Stimulated activated CD8-positive, alpha-beta memory T cell treated with anti-CD3 and anti-CD28 coated beads, Interleukin-12 subunit alpha, Interleukin-12 subunit beta, amount 100 ng/mL, for 24 hours (primary cell): ENCODE measurements around the gene PLGRKT.
"Not testable (repeated sequence)": the region's sequence is repeated elsewhere in the genome, so short reads cannot be mapped to it uniquely, and the experiment has no call there.

Experiments
- DNase-seq: peaks from one replicate; pipeline ENCODE4 v3.0.0-alpha.2; 2020; ENCODE audit errors: extremely low read depth

The PLGRKT gene

GRCh38 chr9:5437254-5438216, at the start of gene PLGRKT:
PLGRKT (minus strand) TSS chr9:5437925; CDS start chr9:5431977, 5,948 bp downstream.
- peak; percentile 81 for DNase-seq

DNA sequence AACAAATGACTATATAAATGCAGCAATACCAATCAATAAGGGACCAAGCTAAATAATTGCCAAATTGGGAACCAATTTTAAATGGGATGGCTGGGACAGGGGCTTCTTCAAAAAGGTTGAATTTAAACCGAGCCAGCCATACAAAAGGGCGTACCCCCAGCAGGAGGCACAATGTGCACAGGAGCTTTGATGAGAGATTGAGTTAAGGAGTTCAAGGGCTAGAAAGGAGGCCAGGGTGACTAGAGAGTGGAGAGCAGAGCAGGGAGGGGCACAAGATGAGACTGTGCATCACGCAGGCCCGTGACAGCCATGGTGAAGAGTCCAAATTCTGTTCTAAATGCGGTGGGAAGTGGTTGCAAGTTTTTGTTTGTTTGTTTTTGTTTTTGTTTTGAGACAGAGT, 49.3 kb upstream of the PLGRKT start:
- DNase-seq: no peak

DNA sequence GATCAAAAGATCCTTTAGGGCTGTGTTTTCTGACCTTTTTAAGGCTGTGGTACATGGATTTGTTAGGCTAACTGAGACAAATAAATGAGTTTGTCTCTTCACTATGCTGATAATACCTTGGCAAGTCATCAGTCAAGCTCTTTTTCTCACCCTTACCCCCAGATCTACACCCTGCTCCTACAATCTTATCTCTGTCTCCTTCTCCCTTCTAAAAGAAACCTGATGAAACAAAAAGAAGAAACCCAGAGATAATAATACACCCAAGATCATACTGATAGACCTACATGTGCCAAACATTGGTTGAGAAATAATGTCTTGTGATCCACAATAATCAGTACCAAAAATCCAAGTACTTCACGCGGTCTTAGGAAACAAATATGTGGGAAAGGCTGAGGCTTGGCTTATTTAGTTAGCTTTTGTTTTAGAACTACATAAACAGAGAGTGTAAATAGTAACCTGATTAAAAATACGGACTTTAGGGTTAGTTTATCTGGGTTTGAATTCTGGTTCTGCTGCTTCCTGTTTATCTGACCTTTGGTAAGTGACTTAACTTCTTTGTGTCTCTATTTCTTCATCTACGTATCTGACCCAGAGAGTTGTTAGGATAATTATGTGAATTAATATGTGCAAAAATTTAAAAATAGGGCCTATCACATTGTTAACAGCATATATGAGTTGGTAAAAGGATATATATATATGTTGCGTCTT, 47.8 kb upstream of the PLGRKT start:
- DNase-seq: no peak

DNA sequence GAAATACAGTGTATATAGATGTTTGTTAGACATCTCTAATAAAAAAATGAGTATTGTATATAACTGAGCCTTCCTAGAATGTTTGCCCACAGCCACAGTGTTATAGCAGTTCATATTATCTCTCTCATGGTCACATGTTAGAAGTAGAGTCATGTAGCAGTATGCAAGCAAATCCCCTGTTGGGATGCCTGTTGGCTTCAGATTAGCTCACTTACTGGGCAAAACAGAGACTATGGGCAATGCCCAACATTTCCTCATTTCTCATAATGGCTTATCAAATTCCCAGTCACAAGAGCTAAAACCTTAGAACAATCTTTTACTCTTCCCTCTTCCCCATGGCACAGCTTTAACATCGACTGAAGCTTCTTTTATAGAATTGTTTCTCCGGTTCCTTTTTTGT, 45.6 kb upstream of the PLGRKT start:
- no peak for DNase-seq

GRCh38 chr9:5482194-5482593, 44.5 kb upstream of the PLGRKT start:
- no peak for DNase-seq

DNA sequence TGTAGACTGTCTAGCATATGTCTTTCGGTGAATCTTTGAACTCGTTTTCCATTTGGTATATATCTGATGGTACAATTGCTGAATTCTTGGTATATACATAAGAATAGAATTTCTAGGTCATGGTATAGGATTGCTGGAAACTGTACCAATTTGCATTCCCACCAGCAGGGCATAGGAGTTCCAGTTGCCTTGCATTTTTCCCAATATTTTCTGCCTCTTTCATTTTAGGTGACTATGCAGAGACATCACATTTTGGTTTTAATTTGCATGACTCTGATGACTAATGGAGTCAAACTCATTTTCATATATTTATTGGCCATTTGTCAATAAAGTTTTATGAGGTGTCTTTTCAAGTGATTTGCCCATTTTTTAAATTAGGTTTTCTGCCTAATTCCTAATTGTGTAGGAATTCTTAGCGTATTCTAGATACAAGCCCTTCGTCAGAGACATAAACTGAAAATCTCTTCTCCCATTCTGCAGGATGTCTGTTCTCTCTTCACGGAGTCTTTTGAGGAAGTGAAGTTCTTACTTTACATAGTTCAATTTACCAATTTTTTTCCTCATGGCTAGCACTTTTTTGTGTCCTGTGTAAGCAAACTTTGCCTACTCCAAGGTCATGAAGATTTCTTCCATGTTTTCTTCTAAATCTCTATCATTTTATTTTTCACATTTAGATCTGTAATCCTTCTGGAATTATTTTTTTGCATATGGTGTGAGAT, 43.8 kb upstream of the PLGRKT start:
- DNase-seq: no peak

DNA sequence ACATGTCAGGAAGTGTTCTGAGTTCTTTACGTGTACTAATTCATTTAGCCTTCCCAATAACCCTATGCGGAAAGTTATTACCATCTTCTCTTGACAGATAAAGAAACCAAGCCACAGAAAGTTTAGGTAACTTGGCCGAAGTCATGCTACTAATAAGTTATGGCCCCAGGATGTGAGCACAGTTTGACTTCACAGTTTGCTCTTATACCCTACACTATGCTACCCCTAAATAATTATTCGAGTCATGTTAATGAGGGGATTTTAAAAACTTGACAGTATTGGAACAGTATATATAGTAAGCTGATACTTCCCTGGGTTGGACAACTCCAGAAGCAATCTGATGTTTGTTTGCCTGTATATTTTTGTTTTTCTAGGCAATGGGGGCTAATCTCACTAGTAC, 43.2 kb upstream of the PLGRKT start:
- no peak for DNase-seq

- DNase-seq: no peak
These were observed 42.4 kb upstream of the PLGRKT start for GRCh38 chr9:5479994-5480694.

- DNase-seq: no peak
These were observed 40.5 kb upstream of the PLGRKT start for GRCh38 chr9:5478206-5478605.

DNA sequence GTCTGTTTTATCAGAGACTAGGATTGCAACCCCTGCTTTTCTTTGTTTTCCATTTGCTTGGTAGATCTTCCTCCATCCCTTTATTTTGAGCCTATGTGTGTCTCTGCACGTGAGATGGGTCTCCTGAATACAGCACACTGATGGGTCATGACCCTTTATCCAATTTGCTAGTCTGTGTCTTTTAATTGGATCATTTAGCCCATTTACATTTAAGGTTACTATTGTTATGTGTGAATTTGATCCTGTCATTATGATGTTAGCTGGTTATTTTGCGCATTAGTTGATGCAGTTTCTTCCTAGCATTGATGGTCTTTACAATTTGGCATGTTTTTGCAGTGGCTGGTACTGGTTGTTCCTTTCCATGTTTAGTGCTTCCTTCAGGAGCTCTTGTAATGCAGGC, 37.9 kb upstream of the PLGRKT start:
- not testable (repeated sequence) for DNase-seq

DNA sequence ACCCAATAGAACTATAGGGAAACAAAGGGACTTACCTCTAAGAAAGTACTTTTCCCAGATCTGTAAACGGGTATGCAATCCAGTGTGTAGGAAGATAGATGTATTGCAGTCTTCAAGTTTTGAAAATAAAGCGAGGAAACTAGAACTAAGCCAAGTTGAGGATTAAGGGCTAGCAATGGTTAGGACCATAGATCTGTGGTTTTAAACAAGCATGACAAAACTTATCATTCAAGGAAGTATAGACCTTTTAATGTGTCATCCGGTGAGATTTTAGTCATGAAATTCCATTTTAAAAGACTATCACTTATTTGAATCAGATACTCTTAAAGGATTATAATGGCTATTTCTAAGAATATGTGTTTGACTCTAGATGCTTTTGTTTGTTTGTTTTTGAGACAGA, 33.1 kb upstream of the PLGRKT start:
- DNase-seq: no peak

- DNase-seq: no peak
These were observed 32.4 kb upstream of the PLGRKT start for GRCh38 chr9:5470122-5470521.

DNA sequence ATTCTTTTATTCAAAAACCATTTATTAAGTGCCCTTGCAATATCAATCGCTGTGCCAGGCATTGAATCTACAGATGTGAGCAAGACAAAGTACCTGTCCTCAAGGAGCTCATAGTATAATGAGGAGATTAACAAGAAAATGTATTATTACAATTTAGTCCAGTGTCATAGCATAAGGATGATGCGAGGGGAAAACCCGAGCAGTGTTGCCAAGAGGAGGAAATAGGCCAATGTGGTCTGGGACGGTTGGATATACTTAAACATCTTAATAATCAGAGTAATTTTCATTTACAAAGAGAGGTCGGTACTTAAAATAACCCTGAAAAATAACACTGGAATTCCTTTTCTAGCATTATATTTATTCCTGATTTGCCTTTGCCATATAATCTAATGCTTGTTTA, 31.1 kb upstream of the PLGRKT start:
- DNase-seq: no peak

GRCh38 chr9:5466766-5467165, 29.0 kb upstream of the PLGRKT start:
- DNase-seq: no peak

GRCh38 chr9:5466005-5466404, 28.3 kb upstream of the PLGRKT start:
- no peak for DNase-seq

GRCh38 chr9:5464831-5465330, 27.2 kb upstream of the PLGRKT start:
- DNase-seq: not testable (repeated sequence)

- DNase-seq: no peak
These were observed 22.4 kb upstream of the PLGRKT start for GRCh38 chr9:5460157-5460556.

GRCh38 chr9:5459289-5459829, 21.6 kb upstream of the PLGRKT start:
- DNase-seq: no peak

DNA sequence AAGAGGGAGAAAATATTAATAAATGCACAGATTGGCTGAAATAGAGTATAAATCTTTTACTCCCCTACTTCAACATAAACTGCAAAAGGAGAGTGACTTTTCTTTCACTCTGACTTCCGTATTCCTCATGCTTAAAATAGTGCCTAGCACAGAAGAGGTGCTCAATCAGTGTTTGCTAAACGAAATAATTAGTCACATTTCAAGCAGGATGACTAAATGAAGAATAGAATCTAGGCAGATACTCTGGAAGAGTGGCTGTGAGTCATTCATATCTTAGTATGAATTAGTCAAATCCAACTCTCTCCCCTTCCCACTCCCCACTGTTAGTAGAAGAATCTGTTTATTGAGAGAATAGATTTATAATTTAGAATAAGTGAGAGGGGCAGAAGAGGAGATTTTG, 17.5 kb upstream of the PLGRKT start:
- no peak for DNase-seq

GRCh38 chr9:5453673-5454072, 15.9 kb upstream of the PLGRKT start:
- DNase-seq: no peak

DNA sequence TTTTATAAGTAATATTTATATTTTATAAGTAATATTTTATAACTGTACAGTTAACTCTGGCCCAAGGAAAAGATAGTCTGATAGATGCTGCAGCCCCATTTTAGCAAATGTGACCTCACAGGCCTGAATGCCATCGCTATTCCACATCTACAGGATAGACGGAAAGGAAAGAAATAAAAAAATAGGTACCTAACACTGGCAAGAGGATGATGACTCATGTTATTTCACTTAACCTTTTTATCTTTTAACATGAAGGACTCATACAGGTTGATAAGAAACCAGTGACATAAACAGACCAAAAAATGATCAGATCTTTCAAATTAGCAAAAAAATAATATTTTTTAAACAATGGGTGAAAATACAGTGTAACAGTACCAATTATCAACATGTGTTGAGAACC, 15.3 kb upstream of the PLGRKT start:
- no peak for DNase-seq
